Activated effector memory CD4-positive, alpha-beta T cell treated with Interleukin-2 at 50 U/mL for 16 hours (primary cell): ENCODE results near the gene TEX11.
"Not testable (repeated sequence)": the region's sequence is repeated elsewhere in the genome, so short reads cannot be mapped to it uniquely, and the experiment has no call there.

Experiments used
- DNase-seq: peaks from one replicate; pipeline ENCODE4 v3.0.0-alpha.2; 2020

TEX11 gene

GRCh38 chrX:70754169-70754848 lies 154.2 kb downstream of the TEX11 start:
- DNase-seq = no peak

- not testable (repeated sequence) for DNase-seq
Observed at GRCh38 chrX:70733774-70734173, 174.7 kb downstream of the TEX11 start.

GRCh38 chrX:70727961-70728360 lies 180.6 kb downstream of the TEX11 start:
- DNase-seq = not testable (repeated sequence)

GRCh38 chrX:70720721-70721120 lies 187.8 kb downstream of the TEX11 start:
- DNase-seq = no peak

- not testable (repeated sequence) for DNase-seq
Observed at GRCh38 chrX:70711336-70711735, 197.2 kb downstream of the TEX11 start.

- DNase-seq = no peak
Observed at GRCh38 chrX:70694339-70695122, 214.0 kb downstream of the TEX11 start.

- not testable (repeated sequence) for DNase-seq
Observed at GRCh38 chrX:70679455-70679854, 229.1 kb downstream of the TEX11 start.

- no peak for DNase-seq
Observed at GRCh38 chrX:70675284-70675683, 233.2 kb downstream of the TEX11 start.

- no peak for DNase-seq
Observed at GRCh38 chrX:70672326-70672725, 236.2 kb downstream of the TEX11 start.

- DNase-seq = no peak
Observed at GRCh38 chrX:70669120-70669519, 239.4 kb downstream of the TEX11 start.

- no peak for DNase-seq
Observed at GRCh38 chrX:70664726-70665125, 243.8 kb downstream of the TEX11 start.

- DNase-seq = peak; percentile 0
Observed at GRCh38 chrX:70661124-70661523, 247.4 kb downstream of the TEX11 start.

GRCh38 chrX:70657546-70657945 lies 251.0 kb downstream of the TEX11 start:
- not testable (repeated sequence) for DNase-seq

GRCh38 chrX:70656304-70656703 lies 252.2 kb downstream of the TEX11 start:
- no peak for DNase-seq

- DNase-seq = not testable (repeated sequence)
Observed at GRCh38 chrX:70647910-70648309, 260.6 kb downstream of the TEX11 start.

- no peak for DNase-seq
Observed at GRCh38 chrX:70636218-70636617, 272.3 kb downstream of the TEX11 start.

GRCh38 chrX:70635669-70636068 lies 272.8 kb downstream of the TEX11 start:
- DNase-seq = no peak

- no peak for DNase-seq
Observed at GRCh38 chrX:70635227-70635626, 273.3 kb downstream of the TEX11 start.

GRCh38 chrX:70621743-70622142 lies 286.8 kb downstream of the TEX11 start:
- DNase-seq = no peak

- DNase-seq = no peak
Observed at GRCh38 chrX:70618467-70618866, 290.0 kb downstream of the TEX11 start.

- DNase-seq = no peak
Observed at GRCh38 chrX:70613295-70613694, 295.2 kb downstream of the TEX11 start.

- no peak for DNase-seq
Observed at GRCh38 chrX:70605352-70605751, 303.2 kb downstream of the TEX11 start.

- no peak for DNase-seq
Observed at GRCh38 chrX:70592091-70592490, 316.4 kb downstream of the TEX11 start.

GRCh38 chrX:70587158-70587557 lies 321.4 kb downstream of the TEX11 start:
- not testable (repeated sequence) for DNase-seq
